Thyroid gland (tissue), 4 donors: ENCODE measurements around the gene SUCLG2. TPM values are rescaled to one million over a fixed set of nuclear protein-coding genes. Genes with fewer than 3 reads are reported as not detected.

Experiments used
- DNase-seq, 2 donors: peaks; one replicate each; pipeline ENCODE4 v3.0.0-alpha.2; 2019
- H3K27ac ChIP-seq, 3 donors: fragments of 200-600 bp; sonication (generic); 1 replicate in 2 of 3; 2 replicates in 1 of 3; pipeline ENCODE4 v1.5.1; 2016 to 2019; ENCODE audit warnings: mild to moderate bottlenecking in 1 of 3, moderate library complexity in 1 of 3
- H3K27me3 ChIP-seq: fragments of 200-600 bp; sonication (generic); one replicate; pipeline ENCODE4 v1.5.1; 2019
- H3K36me3 ChIP-seq, 2 donors: fragments of 200-600 bp; sonication (generic); one replicate each; pipeline ENCODE4 v1.5.1; 2016 to 2019
- H3K4me1 ChIP-seq, 2 donors: fragments of 200-600 bp; sonication (generic); one replicate each; pipeline ENCODE4 v1.5.1; 2017 to 2019
- H3K4me3 ChIP-seq, 3 donors: fragments of 200-600 bp; sonication (generic); replicated peaks in 1 of 3; 1 replicate in 2 of 3; 2 replicates in 1 of 3; pipeline ENCODE4 v1.5.1; 2016; ENCODE audit warnings: mild to moderate bottlenecking in 1 of 3
- H3K9me3 ChIP-seq: fragments of 200-600 bp; sonication (generic); one replicate; pipeline ENCODE4 v1.5.1; 2017
- POLR2A ChIP-seq, 2 donors: fragments of 450-650 bp; IDR thresholded peaks; one replicate each; pipeline ENCODE4 v1.6.1; 2017; ENCODE audit warnings: antibody characterized with exemption in 2 of 2, mild to moderate bottlenecking in 2 of 2, moderate library complexity in 1 of 2
- WGBS, 2 donors: methylation state at CpG; one replicate each; pipeline ENCODE4 v1.1.5; 2017; 5-methylcytosine and 5-hydroxymethylcytosine counted together
- intact Hi-C: fragments of 100-400 bp; cut with DNase I; formaldehyde crosslinking; loops from one replicate; pipeline ENCODE4 v1.15.1; 2023
- total RNA-seq, 4 donors: library from RNA; depleted of rRNA; stranded (reverse); fragments of >200 nt; gene quantifications; one replicate each; pipeline ENCODE4 v1.2.3, GENCODE V29; 2016
- TF ChIP-seq, protein P1 (sequence below), 6 experiments: fragments of 200-600 bp in 3 of 6; fragments of 450-650 bp in 3 of 6; sonication (generic) in 3 of 6; IDR thresholded peaks; one replicate each; pipeline ENCODE4 v1.5.1; 2016 to 2019; ENCODE audit warnings: antibody characterized with exemption in 6 of 6, mild to moderate bottlenecking in 2 of 6, inconsistent platforms in 1 of 6, moderate library complexity in 1 of 6

SUCLG2 gene
- total RNA-seq, 4 donors from 2014 or later: 64.4 to 70.9 (median 70.7) TPM

DNA sequence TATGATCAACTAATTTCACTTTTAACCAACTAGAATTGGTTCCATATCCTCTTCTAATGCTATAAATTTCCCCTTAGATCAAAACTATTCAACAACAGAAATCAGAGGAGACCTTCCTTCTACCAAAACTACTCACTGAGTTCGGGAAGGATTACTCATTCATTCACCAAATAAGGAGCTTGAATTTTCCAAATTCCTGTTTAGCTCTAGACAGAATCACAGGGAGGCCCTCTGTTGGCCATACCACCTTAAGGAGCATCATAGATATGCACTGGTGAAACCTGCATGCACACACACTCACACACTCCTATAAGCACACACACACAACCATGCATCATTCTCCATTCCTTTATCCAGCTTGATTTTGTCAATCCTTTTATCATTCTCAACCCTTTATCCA is 49.0 kb downstream of the SUCLG2 start:
- 56 to 68% methylated on average over 1 of the region's 1 CpG for WGBS, 2 donors
- Histone ChIP-seq H3K4me3 (no peak overlapping the region), H3K27me3 (no peaks in the 10 kb centered on the region), H3K27ac (no peak overlapping the region), H3K4me1 (no peaks in the 10 kb centered on the region), H3K36me3 (peaks cover 16 to 18% of the 10 kb centered on the region in 2 donors), H3K9me3 (no peaks in the 10 kb centered on the region)
- DNase-seq: no peak
- no peak for TF ChIP-seq POLR2A (IDR thresholded peaks at IDR 0.05)
- TF ChIP-seq, protein P1, sequence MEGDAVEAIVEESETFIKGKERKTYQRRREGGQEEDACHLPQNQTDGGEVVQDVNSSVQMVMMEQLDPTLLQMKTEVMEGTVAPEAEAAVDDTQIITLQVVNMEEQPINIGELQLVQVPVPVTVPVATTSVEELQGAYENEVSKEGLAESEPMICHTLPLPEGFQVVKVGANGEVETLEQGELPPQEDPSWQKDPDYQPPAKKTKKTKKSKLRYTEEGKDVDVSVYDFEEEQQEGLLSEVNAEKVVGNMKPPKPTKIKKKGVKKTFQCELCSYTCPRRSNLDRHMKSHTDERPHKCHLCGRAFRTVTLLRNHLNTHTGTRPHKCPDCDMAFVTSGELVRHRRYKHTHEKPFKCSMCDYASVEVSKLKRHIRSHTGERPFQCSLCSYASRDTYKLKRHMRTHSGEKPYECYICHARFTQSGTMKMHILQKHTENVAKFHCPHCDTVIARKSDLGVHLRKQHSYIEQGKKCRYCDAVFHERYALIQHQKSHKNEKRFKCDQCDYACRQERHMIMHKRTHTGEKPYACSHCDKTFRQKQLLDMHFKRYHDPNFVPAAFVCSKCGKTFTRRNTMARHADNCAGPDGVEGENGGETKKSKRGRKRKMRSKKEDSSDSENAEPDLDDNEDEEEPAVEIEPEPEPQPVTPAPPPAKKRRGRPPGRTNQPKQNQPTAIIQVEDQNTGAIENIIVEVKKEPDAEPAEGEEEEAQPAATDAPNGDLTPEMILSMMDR (IDR thresholded peaks at IDR 0.05): no peak
- intact Hi-C loops: no loop called here

- Histone ChIP-seq H3K27me3 (no peaks in the 10 kb centered on the region), H3K27ac (no peak overlapping the region), H3K9me3 (no peaks in the 10 kb centered on the region), H3K4me1 (no peaks in the 10 kb centered on the region), H3K36me3 (peaks cover 2 to 6% of the 10 kb centered on the region in 2 donors), H3K4me3 (no peak overlapping the region)
- WGBS, 2 donors: 96 to 98% methylated on average over 2 of the region's 2 CpGs
- DNase-seq: no peak
- TF ChIP-seq, protein P1 (IDR thresholded peaks at IDR 0.05): no peak
- no peak for TF ChIP-seq POLR2A (IDR thresholded peaks at IDR 0.05)
- intact Hi-C loops: no loop called here
Observed at GRCh38 chr3:67602816-67603215, 51.6 kb downstream of the SUCLG2 start.

GRCh38 chr3:67601919-67602608 is 52.3 kb downstream of the SUCLG2 start:
- TF ChIP-seq POLR2A (IDR thresholded peaks at IDR 0.05): no peak
- TF ChIP-seq, protein P1 (IDR thresholded peaks at IDR 0.05): no peak
- Histone ChIP-seq H3K27me3 (no peaks in the 10 kb centered on the region), H3K4me1 (no peaks in the 10 kb centered on the region), H3K36me3 (no peaks in the 10 kb centered on the region), H3K4me3 (no peak overlapping the region), H3K27ac (no peak overlapping the region), H3K9me3 (no peaks in the 10 kb centered on the region)
- no peak for DNase-seq
- 96 to 97% methylated on average over 5 of the region's 5 CpGs for WGBS, 2 donors
- intact Hi-C loops: no loop called here

GRCh38 chr3:67601385-67601784 is 53.0 kb downstream of the SUCLG2 start:
- TF ChIP-seq, protein P1 (IDR thresholded peaks at IDR 0.05): no peak
- no peak for TF ChIP-seq POLR2A (IDR thresholded peaks at IDR 0.05)
- H3K27me3 ChIP-seq: no peaks in the 10 kb centered on the region
- no peak overlapping the region for H3K4me3 ChIP-seq
- 74 to 81% methylated on average over 5 of the region's 5 CpGs for WGBS, 2 donors
- no peaks in the 10 kb centered on the region for H3K36me3 ChIP-seq
- H3K9me3 ChIP-seq: no peaks in the 10 kb centered on the region
- no peak for DNase-seq
- intact Hi-C loops: no loop called here
- no peaks in the 10 kb centered on the region for H3K4me1 ChIP-seq
- no peak overlapping the region for H3K27ac ChIP-seq

DNA sequence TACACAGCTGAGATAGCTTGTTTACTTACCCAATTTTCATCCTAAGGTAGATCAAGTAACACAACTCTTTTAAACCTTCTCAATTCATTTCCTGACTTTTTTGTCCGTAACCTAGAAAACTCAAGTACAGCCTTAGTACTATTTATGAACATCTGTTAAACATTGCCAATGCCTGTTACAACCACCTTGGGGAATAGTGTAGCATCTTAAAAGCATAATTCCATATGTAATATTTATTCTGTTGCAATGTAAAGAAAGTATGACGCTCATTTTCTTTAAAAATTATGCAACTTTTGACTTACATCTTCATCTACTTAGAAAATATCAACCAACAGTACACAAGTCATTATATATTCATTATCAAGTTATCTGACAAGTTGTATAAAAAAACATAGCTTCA is 54.6 kb downstream of the SUCLG2 start:
- TF ChIP-seq, protein P1 (IDR thresholded peaks at IDR 0.05): no peak
- no peak for TF ChIP-seq POLR2A (IDR thresholded peaks at IDR 0.05)
- Histone ChIP-seq H3K36me3 (no peaks in the 10 kb centered on the region), H3K27me3 (no peaks in the 10 kb centered on the region), H3K4me3 (no peak overlapping the region), H3K4me1 (peaks cover 0 to 6% of the 10 kb centered on the region in 2 donors), H3K9me3 (no peaks in the 10 kb centered on the region), H3K27ac (no peak overlapping the region)
- no peak for DNase-seq
- WGBS, 2 donors: 92 to 99% methylated on average over 2 of the region's 2 CpGs
- intact Hi-C loops: no loop called here
